OCI-LY7 (cell line): ENCODE measurements around the gene SYNJ2. TPM values are rescaled to one million over a fixed set of nuclear protein-coding genes. Genes with fewer than 3 reads are reported as not detected.

Experiments used
- BruUV-seq: library from RNA; stranded (reverse); fragments of 400-500 nt; replicated peaks from 2 replicates; lab custom pipeline; 2021; lab: Mats Ljungman, UMichigan
- CTCF ChIA-PET: fragments of 300-600 bp; sonication (Branson Sonifier 250); formaldehyde crosslinking; loops from one replicate; lab custom pipeline; 2022; ENCODE audit warnings: antibody characterized with exemption; ENCODE audit not compliant: unreplicated experiment; lab: Charles Lee
- POLR2A ChIA-PET: fragments of 300-600 bp; sonication (Branson Sonifier 250); formaldehyde crosslinking; loops from one replicate; lab custom pipeline; 2022; ENCODE audit warnings: antibody characterized with exemption; lab: Charles Lee
- DNase-seq: peaks from one replicate; pipeline ENCODE4 v3.0.0-alpha.2; 2015; ENCODE audit warnings: low spot score
- H2AFZ ChIP-seq: fragments of 200-600 bp; sonication (generic), shearing (Covaris generic); 2 replicates; pipeline ENCODE4 v1.6.1; 2014; ENCODE audit warnings: mild to moderate bottlenecking, antibody characterized with exemption, low read length, moderate library complexity
- H3K27ac ChIP-seq: fragments of 200-600 bp; sonication (generic); 2 replicates; pipeline ENCODE4 v1.5.1; 2014; ENCODE audit warnings: mixed run types, low read depth, mild to moderate bottlenecking, moderate library complexity, low read length, inconsistent platforms; ENCODE audit not compliant: poor library complexity, severe bottlenecking
- H3K36me3 ChIP-seq: fragments of 200-600 bp; sonication (generic); 2 replicates; pipeline ENCODE4 v1.6.1; 2014; ENCODE audit warnings: mild to moderate bottlenecking, antibody characterized with exemption, low read length, moderate library complexity, mixed read lengths; ENCODE audit not compliant: insufficient read depth
- H3K4me1 ChIP-seq: fragments of 200-600 bp; sonication (generic); 2 replicates; pipeline ENCODE4 v1.5.1; 2014; ENCODE audit warnings: mild to moderate bottlenecking, low read length; ENCODE audit not compliant: insufficient read depth, poor library complexity, severe bottlenecking
- H3K4me2 ChIP-seq: fragments of 200-600 bp; sonication (generic); 2 replicates; pipeline ENCODE4 v1.6.1; 2014; ENCODE audit warnings: mild to moderate bottlenecking, low read length
- H3K4me3 ChIP-seq: fragments of 200-600 bp; sonication (generic); 2 replicates; pipeline ENCODE4 v1.5.1; 2014; ENCODE audit warnings: mild to moderate bottlenecking, low read depth, low read length; ENCODE audit not compliant: poor library complexity, severe bottlenecking
- H3K79me2 ChIP-seq: fragments of 200-600 bp; sonication (generic); 2 replicates; pipeline ENCODE4 v1.6.1; 2016; ENCODE audit warnings: low read depth, mild to moderate bottlenecking, low read length, moderate library complexity, mixed read lengths; ENCODE audit not compliant: insufficient read depth
- H3K9me2 ChIP-seq: fragments of 200-600 bp; sonication (generic); 2 replicates; pipeline ENCODE4 v1.6.1; 2016; ENCODE audit warnings: mild to moderate bottlenecking, low read length, mixed read lengths; ENCODE audit not compliant: insufficient read depth
- H3K9me3 ChIP-seq: fragments of 200-600 bp; sonication (generic); 2 replicates; pipeline ENCODE4 v1.6.1; 2014; ENCODE audit warnings: mild to moderate bottlenecking, mixed run types, low read length, mixed read lengths
- H4K20me1 ChIP-seq: fragments of 200-600 bp; sonication (generic); 2 replicates; pipeline ENCODE4 v1.6.1; 2014; ENCODE audit warnings: mild to moderate bottlenecking, antibody characterized with exemption, low read length, moderate library complexity, mixed read lengths; ENCODE audit not compliant: insufficient read depth
- CTCF ChIP-seq: fragments of 200-600 bp; sonication (generic); conservative IDR thresholded peaks from 2 replicates; pipeline ENCODE4 v1.5.1; 2014; ENCODE audit warnings: mild to moderate bottlenecking, antibody characterized with exemption, low read length, moderate library complexity, mixed read lengths
- EZH2phosphoT487 ChIP-seq: fragments of 200-600 bp; sonication (generic); IDR thresholded peaks from 2 replicates; pipeline ENCODE4 v1.6.1; 2018; ENCODE audit warnings: low read depth, borderline replicate concordance, mild to moderate bottlenecking, mixed run types, antibody characterized with exemption, low read length, moderate library complexity, mixed read lengths
- intact Hi-C: fragments of 100-400 bp; cut with micrococcal nuclease; formaldehyde crosslinking; loops from one replicate; pipeline ENCODE4 v1.10.0; 2022; ENCODE audit not compliant: unreplicated experiment
- total RNA-seq, 2 experiments: library from RNA; depleted of rRNA in 1 of 2; stranded (reverse); fragments of >200 nt in 1 of 2; shearing (Covaris generic) in 1 of 2; gene quantifications; 2 replicates each; pipeline ENCODE4 v1.2.3, GENCODE V29; 2014 to 2022

SYNJ2 gene
- total RNA-seq, 2 experiments from 2014 or later, result 0.21 TPM; not detected in 1

GRCh38 chr6:158032354-158032733 is 50.7 kb downstream of the SYNJ2 start:
- POLR2A ChIA-PET, result no interaction called here
- intact Hi-C loops, result no loop called here

GRCh38 chr6:158033077-158033750 is 51.6 kb downstream of the SYNJ2 start:
- no peak overlapping the region for H2AFZ ChIP-seq
- no peaks in the 10 kb centered on the region for H3K9me3 ChIP-seq
- no peak for DNase-seq
- no peak for TF ChIP-seq CTCF
- no peak for TF ChIP-seq EZH2phosphoT487
- no peak overlapping the region for H3K4me2 ChIP-seq
- H3K4me3 ChIP-seq, result no peak overlapping the region
- no peaks in the 10 kb centered on the region for H3K9me2 ChIP-seq
- H3K36me3 ChIP-seq, result no peaks in the 10 kb centered on the region
- intact Hi-C loops, result no loop called here
- H4K20me1 ChIP-seq, result no peaks in the 10 kb centered on the region
- no peaks in the 10 kb centered on the region for H3K4me1 ChIP-seq
- POLR2A ChIA-PET, result no interaction called here
- no TSS peak for BruUV-seq
- no peak overlapping the region for H3K27ac ChIP-seq
- no peaks in the 10 kb centered on the region for H3K79me2 ChIP-seq
- CTCF ChIA-PET, result no interaction called here

More at GRCh38 chr6:158032354-158032733, 50.7 kb downstream of the SYNJ2 start:
- no peak for DNase-seq
- H3K4me3 ChIP-seq, result no peak overlapping the region
- H3K79me2 ChIP-seq, result no peaks in the 10 kb centered on the region
- no peak overlapping the region for H3K27ac ChIP-seq
- no peaks in the 10 kb centered on the region for H3K9me2 ChIP-seq
- H4K20me1 ChIP-seq, result no peaks in the 10 kb centered on the region
- CTCF ChIA-PET, result no interaction called here
- H3K4me1 ChIP-seq, result no peaks in the 10 kb centered on the region
- H3K9me3 ChIP-seq, result no peaks in the 10 kb centered on the region
- TF ChIP-seq CTCF (no peak), EZH2phosphoT487 (no peak)
- no peaks in the 10 kb centered on the region for H3K36me3 ChIP-seq
- BruUV-seq, result no TSS peak
- no peak overlapping the region for H2AFZ ChIP-seq
- no peak overlapping the region for H3K4me2 ChIP-seq
